Activated CD8-positive, alpha-beta memory T cell treated with anti-CD3 and anti-CD28 coated beads, Interleukin-2, amount 50 U/mL, for 48 hours (primary cell): ENCODE measurements around the gene PFDN4.

Source experiments
- DNase-seq: peaks from one replicate; pipeline ENCODE4 v3.0.0-alpha.2; 2020

PFDN4 gene

GRCh38 chr20:54207743-54208547, at the start of gene PFDN4:
PFDN4 (plus strand) TSS chr20:54208087; CDS start chr20:54208101, 14 bp downstream.
- peak; percentile 89 for DNase-seq

GRCh38 chr20:54158226-54158625, 49.7 kb upstream of the PFDN4 start:
- no peak for DNase-seq

- DNase-seq, result no peak
Measured at GRCh38 chr20:54158856-54159418, 49.0 kb upstream of the PFDN4 start.

- DNase-seq, result no peak
Measured at GRCh38 chr20:54160065-54161007, 47.6 kb upstream of the PFDN4 start.

- DNase-seq, result no peak
Measured at GRCh38 chr20:54161008-54161820, 46.7 kb upstream of the PFDN4 start.

- no peak for DNase-seq
Measured at GRCh38 chr20:54161821-54162149, 46.1 kb upstream of the PFDN4 start.

- DNase-seq, result no peak
Measured at GRCh38 chr20:54162378-54163009, 45.4 kb upstream of the PFDN4 start.

GRCh38 chr20:54163402-54163801, 44.5 kb upstream of the PFDN4 start:
- no peak for DNase-seq

- DNase-seq, result no peak
Measured at GRCh38 chr20:54165014-54165413, 42.9 kb upstream of the PFDN4 start.

GRCh38 chr20:54165803-54166202, 42.1 kb upstream of the PFDN4 start:
- no peak for DNase-seq

GRCh38 chr20:54166987-54167662, 40.8 kb upstream of the PFDN4 start:
- no peak for DNase-seq

GRCh38 chr20:54167909-54168872, 39.7 kb upstream of the PFDN4 start:
- no peak for DNase-seq

GRCh38 chr20:54168961-54169862, 38.7 kb upstream of the PFDN4 start:
- DNase-seq, result no peak

- DNase-seq, result no peak
Measured at GRCh38 chr20:54170026-54170471, 37.8 kb upstream of the PFDN4 start.

GRCh38 chr20:54170963-54171362, 36.9 kb upstream of the PFDN4 start:
- no peak for DNase-seq

- no peak for DNase-seq
Measured at GRCh38 chr20:54172532-54172855, 35.4 kb upstream of the PFDN4 start.

- DNase-seq, result peak; percentile 57
Measured at GRCh38 chr20:54172856-54173652, 34.8 kb upstream of the PFDN4 start.

GRCh38 chr20:54173653-54174456, 34.0 kb upstream of the PFDN4 start, which contains the start of gene CYP24A1:
CYP24A1 (minus strand) TSS chr20:54173986; CDS start chr20:54173579, 407 bp downstream.
- peak; percentile 55 for DNase-seq
